COR-L47 (cell line): ENCODE measurements around the gene NLE1.
"Not testable (repeated sequence)": the region's sequence is repeated elsewhere in the genome, so short reads cannot be mapped to it uniquely, and the experiment has no call there.

ENCODE experiments used
- DNase-seq: peaks from one replicate; lab custom pipeline; 2025; lab: John Stamatoyannopoulos, UW

Gene NLE1

GRCh38 chr17:35161281-35161761 is 19.2 kb upstream of the NLE1 start:
- DNase-seq = no peak

DNA sequence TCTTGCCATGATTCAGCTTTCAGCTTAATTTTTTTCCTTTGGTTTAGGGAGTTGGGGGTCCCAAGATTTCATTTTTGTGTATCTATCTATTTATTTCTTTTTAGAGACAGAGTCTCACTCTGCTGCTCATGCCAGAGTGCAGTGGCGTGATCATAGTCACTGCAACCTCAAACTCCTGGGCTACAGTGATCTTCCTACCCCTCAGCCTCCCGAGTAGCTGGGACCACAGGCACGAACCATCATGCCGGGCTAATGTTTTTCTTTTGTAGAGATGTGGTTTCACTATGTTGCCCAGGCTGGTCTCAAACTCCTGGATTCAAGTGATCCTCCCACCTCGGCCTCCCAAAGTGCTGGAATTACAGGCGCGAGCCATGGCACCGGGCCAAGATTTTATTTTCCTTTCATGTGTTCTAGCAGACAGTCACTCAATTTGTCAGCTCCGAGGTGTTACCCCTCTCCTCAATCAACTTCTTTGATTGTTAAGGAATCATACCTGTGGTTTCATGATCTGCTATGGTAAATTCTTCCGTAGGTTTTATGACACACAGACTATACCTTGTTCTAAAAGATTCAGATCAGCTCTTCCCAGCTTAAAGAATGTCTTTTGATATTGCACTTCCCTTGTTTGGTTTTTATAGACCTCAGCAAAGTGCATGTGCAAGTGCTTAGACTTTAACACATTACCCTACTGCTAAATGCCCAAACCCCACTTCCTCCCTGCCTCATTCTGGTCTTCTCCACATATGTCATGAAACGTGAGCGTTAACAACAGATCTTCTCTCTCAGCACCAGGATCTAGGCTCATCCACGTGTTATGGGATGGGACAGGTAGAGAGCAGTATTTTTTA is 18.5 kb upstream of the NLE1 start:
- no peak for DNase-seq

DNA sequence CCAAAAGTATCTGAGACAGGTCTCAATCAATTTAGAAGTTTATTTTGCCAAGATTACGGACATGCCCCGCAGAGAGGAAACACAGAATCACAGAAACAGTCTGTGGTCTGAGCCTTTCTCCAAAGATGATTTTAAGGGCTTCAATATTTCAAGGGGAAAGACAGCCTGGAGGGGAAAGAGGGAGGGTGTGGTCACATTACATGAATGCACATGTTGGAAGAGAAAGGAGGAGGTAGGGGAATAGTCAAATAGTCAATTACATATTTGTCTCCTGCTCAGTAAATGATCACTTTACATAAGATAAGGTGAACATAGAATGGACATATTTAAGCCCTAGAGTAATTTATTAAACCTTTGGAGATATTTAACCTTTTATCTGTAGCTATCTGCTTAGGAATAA is 17.8 kb upstream of the NLE1 start:
- no peak for DNase-seq

DNA sequence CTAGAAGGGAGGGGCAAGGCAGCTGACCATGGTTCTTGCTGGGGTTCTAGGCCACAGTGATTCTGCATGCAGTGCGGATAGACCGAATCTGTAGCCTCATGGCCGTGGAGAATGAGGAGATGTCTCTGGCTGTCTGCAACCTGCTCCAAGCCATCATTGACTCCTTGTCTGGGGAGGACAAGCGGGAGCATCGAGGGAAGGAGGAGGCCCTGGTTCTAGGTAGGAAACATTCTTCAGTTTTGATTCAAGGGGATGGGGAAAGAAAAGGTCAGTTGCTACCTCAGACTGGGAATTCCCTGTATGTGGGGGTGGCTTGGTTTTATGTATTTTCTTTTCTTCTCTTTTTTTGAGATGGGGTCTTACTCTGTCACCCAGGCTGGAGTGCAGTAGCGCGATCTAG is 13.1 kb upstream of the NLE1 start:
- no peak for DNase-seq

DNA sequence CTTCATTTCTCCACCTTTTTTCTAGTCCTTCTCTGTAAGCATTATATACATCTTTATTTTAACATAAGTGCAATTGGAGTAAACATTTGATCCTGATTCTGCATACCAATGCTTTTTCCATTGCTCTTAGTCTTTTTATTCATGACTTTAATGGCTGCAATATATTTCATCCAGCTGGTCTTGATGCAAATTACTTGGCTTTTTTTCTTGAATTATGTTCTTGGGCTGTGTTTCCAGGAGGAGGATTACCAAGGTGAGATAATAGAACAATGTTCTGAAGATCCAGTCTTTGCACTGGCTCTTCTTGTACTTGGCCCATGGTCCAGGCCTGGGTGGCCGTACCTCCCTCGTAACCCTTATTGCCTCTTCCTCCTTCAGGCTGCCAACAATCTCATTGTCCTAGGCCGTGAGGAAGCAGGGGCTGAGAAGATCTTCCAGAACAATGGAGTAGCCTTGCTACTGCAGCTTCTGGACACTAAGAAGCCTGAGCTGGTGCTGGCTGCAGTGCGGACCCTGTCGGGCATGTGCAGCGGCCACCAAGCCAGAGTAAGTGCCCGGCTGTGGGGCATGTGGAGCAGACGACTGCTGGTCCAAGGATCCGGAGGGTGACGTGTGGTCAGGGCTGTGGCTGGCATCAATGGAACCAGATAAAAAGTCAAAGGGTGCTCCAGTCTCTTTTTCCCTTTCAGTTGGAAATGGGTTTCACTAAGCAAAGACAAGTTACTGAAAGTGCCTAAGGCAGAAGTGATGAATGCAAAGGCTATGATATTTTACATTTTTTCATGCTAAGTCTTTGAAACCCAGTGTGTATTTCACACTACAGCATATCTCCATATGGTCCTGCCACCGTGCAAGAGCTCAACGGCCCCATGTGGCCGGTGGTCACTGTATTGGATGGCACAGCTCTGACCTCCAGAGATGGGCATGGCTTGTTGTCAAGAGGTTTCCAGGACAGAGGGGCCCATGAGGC is 12.4 kb upstream of the NLE1 start:
- no peak for DNase-seq

GRCh38 chr17:35152421-35153140 is 10.5 kb upstream of the NLE1 start:
- no peak for DNase-seq

DNA sequence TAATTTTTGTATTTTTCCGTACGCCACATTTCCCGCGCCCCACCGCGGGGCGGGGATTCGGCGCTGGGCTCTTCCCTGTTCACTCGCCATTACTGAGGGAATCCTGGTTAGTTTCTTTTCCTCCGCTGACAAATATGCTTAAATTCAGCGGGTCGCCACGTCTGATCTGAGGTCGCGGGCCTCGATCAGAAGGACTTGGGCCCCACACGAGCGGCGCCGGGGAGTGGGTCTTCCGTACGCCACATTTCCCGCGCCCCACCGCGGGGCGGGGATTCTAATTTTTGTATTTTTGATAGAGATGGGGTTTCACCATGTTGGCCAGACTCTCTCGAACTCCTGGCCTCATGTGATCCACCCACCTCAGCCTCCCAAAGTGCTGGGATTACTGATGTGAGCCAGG is 9.0 kb upstream of the NLE1 start:
- not testable (repeated sequence) for DNase-seq

DNA sequence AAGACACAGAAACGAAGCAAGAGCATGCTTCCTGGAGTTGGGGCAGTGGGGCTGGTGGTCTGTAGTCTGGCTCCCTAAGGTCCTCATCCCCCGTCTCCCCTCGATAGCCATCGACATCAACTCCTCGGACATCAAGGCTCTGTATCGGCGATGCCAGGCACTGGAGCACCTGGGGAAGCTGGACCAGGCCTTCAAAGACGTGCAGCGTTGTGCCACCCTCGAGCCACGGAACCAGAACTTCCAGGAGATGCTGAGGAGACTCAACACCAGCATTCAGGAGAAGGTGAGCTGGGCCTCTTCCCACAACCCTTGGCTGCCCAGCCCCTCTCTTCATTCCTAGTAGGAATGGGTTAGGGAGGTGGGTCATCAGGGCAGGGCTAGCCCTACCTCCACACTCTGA is 7.8 kb upstream of the NLE1 start:
- DNase-seq = no peak

GRCh38 chr17:35148144-35148543 is 6.0 kb upstream of the NLE1 start:
- DNase-seq = no peak

DNA sequence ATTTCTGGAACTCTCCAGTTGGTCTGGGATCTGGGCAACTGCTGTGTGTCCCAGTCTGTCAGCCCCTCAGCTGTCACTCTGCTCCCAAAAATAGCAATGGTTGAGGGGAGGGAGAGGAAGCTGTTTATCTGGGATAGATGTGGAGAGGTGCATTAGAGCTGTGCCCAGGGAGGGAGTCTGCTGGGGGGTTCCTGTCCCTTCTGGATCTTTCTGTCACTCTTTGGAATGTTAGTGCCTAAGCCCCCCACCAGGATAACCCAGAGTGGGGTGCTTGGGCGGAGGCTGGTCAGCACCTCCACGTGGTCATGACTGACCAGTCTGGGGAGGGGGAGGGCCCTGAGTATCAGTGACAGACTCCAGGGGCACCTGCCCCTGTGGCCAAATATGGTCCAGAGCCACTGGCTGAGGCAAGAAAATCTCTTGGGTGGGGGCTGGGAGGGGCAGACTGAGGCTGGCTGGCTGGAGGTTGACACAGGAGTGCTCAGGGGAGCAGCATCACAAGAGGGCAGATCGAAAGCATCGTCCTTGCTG is 5.3 kb upstream of the NLE1 start, which contains the start of gene UNC45B:
TSS of gene UNC45B (plus strand) at position 443 of the 531 bp plus-strand sequence. CDS start 447 bp downstream, outside the sequence.
- no peak for DNase-seq

DNA sequence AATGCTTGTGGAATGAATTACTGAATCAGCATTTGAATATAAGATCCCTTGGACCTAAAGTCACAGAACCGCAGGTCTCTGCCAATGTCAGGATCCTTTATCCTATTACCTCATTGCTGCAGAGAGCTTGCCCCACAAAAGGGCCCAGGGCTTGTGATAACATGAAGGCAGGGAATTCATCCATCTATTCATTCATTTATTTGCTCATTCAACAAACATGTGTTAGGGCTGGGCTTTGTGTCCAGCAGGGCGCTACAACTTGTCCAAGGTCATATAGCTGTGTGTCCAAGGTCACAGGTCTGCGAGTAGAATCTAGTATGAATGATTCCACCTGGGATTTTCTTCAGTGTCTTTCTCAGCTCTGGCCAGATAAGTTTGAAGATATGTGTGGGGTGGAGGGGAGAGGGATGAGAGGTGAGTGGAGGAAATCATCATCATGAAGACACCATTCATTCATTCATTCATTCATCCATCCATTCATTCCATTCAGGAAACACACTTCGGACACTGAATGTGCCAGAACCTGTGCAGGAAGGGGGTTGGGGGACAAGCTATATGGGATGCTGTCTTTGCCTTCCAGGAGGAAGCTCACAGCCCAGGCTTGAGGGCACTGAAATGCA is 4.2 kb upstream of the NLE1 start:
- DNase-seq = no peak

DNA sequence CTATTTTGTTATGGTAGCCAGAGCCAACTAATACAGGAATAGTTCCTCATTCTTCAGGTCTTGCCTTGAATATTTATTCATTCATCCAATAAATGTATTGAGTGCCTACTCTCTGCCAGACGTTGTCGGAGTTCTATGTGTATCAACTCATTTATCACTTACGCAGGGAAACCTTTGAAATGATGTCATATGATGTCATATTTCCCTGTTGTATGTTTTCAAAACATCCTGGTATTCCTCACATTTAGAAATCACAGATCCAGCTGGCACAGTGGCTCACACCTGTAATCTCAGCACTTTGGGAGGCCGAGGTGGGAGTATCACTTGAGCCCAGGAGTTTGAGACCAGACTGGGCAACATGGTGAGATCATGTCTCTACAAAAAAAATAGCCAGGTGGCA is 2.7 kb upstream of the NLE1 start:
- DNase-seq = no peak

- DNase-seq = no peak
Observed at GRCh38 chr17:35142467-35142796, 329 bp upstream of the NLE1 start.

DNA sequence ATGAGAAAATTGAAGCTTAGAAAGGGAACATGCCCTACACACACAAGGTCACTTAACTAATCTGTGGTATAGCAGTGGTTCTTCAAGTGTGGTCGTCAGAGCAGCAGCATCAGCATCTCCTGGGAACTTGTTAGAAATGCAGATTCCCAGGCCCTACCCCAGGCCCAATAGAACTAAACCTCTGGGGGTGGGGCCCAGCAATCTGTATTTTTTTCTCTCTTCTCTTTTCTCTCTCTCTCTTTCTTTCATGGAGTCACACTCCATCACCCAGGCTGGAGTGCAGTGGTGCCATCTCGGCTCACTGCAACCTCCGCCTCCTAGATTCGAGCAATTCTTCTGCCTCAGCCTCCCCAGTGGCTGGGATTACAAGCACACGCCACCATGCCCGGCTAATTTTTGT is 3.9 kb downstream of the NLE1 start:
- DNase-seq = no peak

- DNase-seq = no peak
Observed at GRCh38 chr17:35135322-35135721, 6.8 kb downstream of the NLE1 start.

GRCh38 chr17:35132816-35133550 is 9.1 kb downstream of the NLE1 start:
- DNase-seq = no peak

- no peak for DNase-seq
Observed at GRCh38 chr17:35132099-35132498, 10.0 kb downstream of the NLE1 start.

DNA sequence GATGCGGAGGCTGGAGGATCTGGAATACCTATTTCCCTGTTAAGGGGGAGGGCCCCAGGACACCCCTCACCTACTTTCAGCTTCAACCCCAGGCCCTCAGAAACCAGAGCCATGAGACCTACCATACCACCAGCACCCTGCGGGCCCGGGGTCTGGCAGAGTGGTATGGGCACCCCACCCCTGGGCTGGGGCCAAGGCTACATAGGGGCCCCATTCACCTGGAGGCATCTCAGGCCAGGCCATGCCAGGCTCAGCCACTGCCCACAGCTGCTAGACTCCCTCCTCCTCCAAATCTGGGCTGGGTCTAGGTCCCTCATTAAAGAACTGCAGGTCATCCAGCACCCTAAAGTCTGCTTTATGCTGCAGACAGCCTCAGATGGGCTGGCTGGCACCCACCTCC is 11.7 kb downstream of the NLE1 start:
- DNase-seq = no peak

DNA sequence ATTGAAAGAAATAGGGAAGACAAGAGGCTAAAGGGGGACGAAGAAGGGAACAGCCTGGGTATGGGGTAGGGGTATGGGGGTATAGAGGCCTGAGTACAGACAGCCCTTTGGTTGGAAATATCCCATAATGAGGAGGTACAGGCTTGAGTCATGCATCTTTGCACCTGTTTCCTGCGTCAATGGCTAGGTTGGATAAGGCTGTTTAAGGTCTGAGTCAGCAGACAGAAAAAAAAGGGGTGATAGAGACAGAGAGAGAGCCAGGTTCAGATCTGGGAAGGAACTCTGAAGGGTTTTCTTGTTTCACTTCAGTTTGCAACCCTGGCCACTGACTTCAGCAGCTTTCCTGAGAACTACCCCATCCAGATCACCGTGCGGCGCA is 12.1 kb downstream of the NLE1 start:
- DNase-seq = no peak

- no peak for DNase-seq
Observed at GRCh38 chr17:35129154-35129972, 12.7 kb downstream of the NLE1 start.
